IMR-90 (cell line): ENCODE results near the gene INPP5B. TPM values are rescaled to one million over a fixed set of nuclear protein-coding genes. Genes with fewer than 3 reads are reported as not detected.

Experiments
- ATAC-seq: fragments of 200-7000 bp; cut with Tn5 transposase; 2 replicates; pipeline ENCODE4 v1.9.1; 2020; ENCODE audit warnings: low read depth, mild to moderate bottlenecking, moderate library complexity
- BruUV-seq: library from RNA; stranded (reverse); fragments of 400-500 nt; replicated peaks from 2 replicates; lab custom pipeline; 2021; lab: Mats Ljungman, UMichigan
- CTCF ChIA-PET: fragments of 300-600 bp; formaldehyde crosslinking; extraction: SDS; loops from one replicate; lab custom pipeline; 2021; ENCODE audit warnings: antibody characterized with exemption; lab: Yijun Ruan, JAX
- POLR2A ChIA-PET: fragments of 300-600 bp; sonication (Branson Sonifier 250); formaldehyde crosslinking; loops from one replicate; lab custom pipeline; 2022; ENCODE audit warnings: antibody characterized with exemption; ENCODE audit not compliant: unreplicated experiment; lab: Charles Lee
- DNase-seq: peaks from one replicate; pipeline ENCODE4 v3.0.0; 2013
- H2AFZ ChIP-seq: replicated peaks from 2 replicates; pipeline ENCODE3; 2013; ENCODE audit warnings: low read length, mild to moderate bottlenecking; ENCODE audit not compliant: poor library complexity
- H2AK5ac ChIP-seq: 2 replicates; pipeline ENCODE4 v1.6.1; 2013; ENCODE audit warnings: low read depth, low read length, inconsistent platforms
- H2AK9ac ChIP-seq: replicated peaks from 2 replicates; pipeline ENCODE3; 2013; ENCODE audit warnings: mild to moderate bottlenecking, low read depth, low read length, moderate library complexity; ENCODE audit not compliant: poor library complexity
- H2BK120ac ChIP-seq: 2 replicates; pipeline ENCODE4 v1.6.1; 2013; ENCODE audit warnings: low read depth, low read length, inconsistent platforms
- H2BK15ac ChIP-seq: 3 replicates; pipeline ENCODE4 v1.6.1; 2013; ENCODE audit warnings: low read depth, low read length, inconsistent platforms
- H2BK20ac ChIP-seq: 2 replicates; pipeline ENCODE4 v1.6.1; 2013; ENCODE audit warnings: low read depth, mild to moderate bottlenecking, inconsistent platforms, low read length, moderate library complexity
- H2BK5ac ChIP-seq: 2 replicates; pipeline ENCODE4 v1.6.1; 2013; ENCODE audit warnings: mild to moderate bottlenecking, low read depth, low read length, inconsistent platforms; ENCODE audit not compliant: poor library complexity, severe bottlenecking
- H3K14ac ChIP-seq: replicated peaks from 2 replicates; pipeline ENCODE4 v1.6.1; 2013; ENCODE audit warnings: low read depth, low read length, inconsistent platforms
- H3K18ac ChIP-seq: 2 replicates; pipeline ENCODE4 v1.6.1; 2013; ENCODE audit warnings: low read depth, low read length, control low read depth
- H3K23ac ChIP-seq: 2 replicates; pipeline ENCODE4 v1.6.1; 2013; ENCODE audit warnings: low read depth, low read length, inconsistent platforms
- H3K27ac ChIP-seq: 2 replicates; pipeline ENCODE4 v1.5.1; 2013; ENCODE audit warnings: mild to moderate bottlenecking, control low read depth, low read length; ENCODE audit not compliant: insufficient read depth
- H3K27me3 ChIP-seq: 2 replicates; pipeline ENCODE4 v1.6.1; 2013; ENCODE audit warnings: low read length; ENCODE audit not compliant: control insufficient read depth, insufficient read depth
- H3K36me3 ChIP-seq: 2 replicates; pipeline ENCODE4 v1.6.1; 2013; ENCODE audit warnings: low read length, mixed read lengths; ENCODE audit not compliant: control insufficient read depth, insufficient read depth
- H3K4ac ChIP-seq: 2 replicates; pipeline ENCODE4 v1.6.1; 2013; ENCODE audit warnings: low read depth, low read length, inconsistent platforms
- H3K4me1 ChIP-seq: 2 replicates; pipeline ENCODE4 v1.6.1; 2013; ENCODE audit warnings: low read length, mixed read lengths; ENCODE audit not compliant: control insufficient read depth, insufficient read depth
- H3K4me2 ChIP-seq: 2 replicates; pipeline ENCODE4 v1.6.1; 2013; ENCODE audit warnings: low read depth, mild to moderate bottlenecking, control low read depth, low read length, moderate library complexity
- H3K4me3 ChIP-seq: 2 replicates; pipeline ENCODE4 v1.5.1; 2013; ENCODE audit warnings: low read depth, mild to moderate bottlenecking, control low read depth, low read length, moderate library complexity; ENCODE audit not compliant: insufficient read depth
- H3K56ac ChIP-seq: 2 replicates; pipeline ENCODE4 v1.6.1; 2013; ENCODE audit warnings: low read length, inconsistent platforms; ENCODE audit not compliant: insufficient read depth; ENCODE audit errors: extremely low read depth
- H3K79me1 ChIP-seq, 2 experiments: 2 replicates each; pipeline ENCODE4 v1.6.1; 2013; ENCODE audit warnings: low read length in 2 of 2, inconsistent platforms in 1 of 2, low read depth in 1 of 2
- H3K9ac ChIP-seq: 2 replicates; pipeline ENCODE4 v1.6.1; 2013; ENCODE audit warnings: low read depth, low read length, control low read depth
- H3K9me1 ChIP-seq: 2 replicates; pipeline ENCODE4 v1.6.1; 2013; ENCODE audit warnings: low read length, inconsistent platforms; ENCODE audit not compliant: insufficient read depth
- H3K9me3 ChIP-seq: 2 replicates; pipeline ENCODE4 v1.6.1; 2013; ENCODE audit warnings: low read length; ENCODE audit not compliant: control insufficient read depth, insufficient read depth
- H4K20me1 ChIP-seq: 2 replicates; pipeline ENCODE4 v1.6.1; 2013; ENCODE audit warnings: low read length, inconsistent platforms; ENCODE audit not compliant: insufficient read depth
- H4K5ac ChIP-seq: 2 replicates; pipeline ENCODE4 v1.6.1; 2013; ENCODE audit warnings: mild to moderate bottlenecking, low read depth, low read length, control low read depth
- H4K8ac ChIP-seq, 2 experiments: 2 replicates each; pipeline ENCODE4 v1.6.1; 2013; ENCODE audit warnings: low read depth in 2 of 2, low read length in 2 of 2, control low read depth in 1 of 2, inconsistent platforms in 1 of 2
- H4K91ac ChIP-seq: 2 replicates; pipeline ENCODE4 v1.6.1; 2013; ENCODE audit warnings: low read depth, low read length, inconsistent platforms; ENCODE audit not compliant: insufficient read depth
- BHLHE40 ChIP-seq: fragments of 150-350 bp; IDR thresholded peaks from 2 replicates; pipeline ENCODE4 v1.6.1; 2016; ENCODE audit warnings: mild to moderate bottlenecking, low read depth, low read length
- CEBPB ChIP-seq: IDR thresholded peaks from 2 replicates; pipeline ENCODE4 v1.6.1; 2012; ENCODE audit warnings: low read depth, low read length, improper control_type of control experiment
- CHD1 ChIP-seq: IDR thresholded peaks from 2 replicates; pipeline ENCODE4 v1.6.1; 2012; ENCODE audit warnings: low read depth, low read length, improper control_type of control experiment
- ELK1 ChIP-seq: fragments of 150-350 bp; IDR thresholded peaks from 2 replicates; pipeline ENCODE4 v1.6.1; 2016; ENCODE audit warnings: low read depth, mild to moderate bottlenecking, low read length, moderate library complexity, borderline replicate concordance
- FOS ChIP-seq: fragments of 150-350 bp; IDR thresholded peaks from 2 replicates; pipeline ENCODE4 v1.6.1; 2016; ENCODE audit warnings: low read depth, low read length
- MAFK ChIP-seq: IDR thresholded peaks from 2 replicates; pipeline ENCODE4 v1.6.1; 2012; ENCODE audit warnings: low read depth, low read length, improper control_type of control experiment
- MAZ ChIP-seq: IDR thresholded peaks from 2 replicates; pipeline ENCODE4 v1.6.1; 2012; ENCODE audit warnings: low read depth, mild to moderate bottlenecking, low read length, improper control_type of control experiment, moderate library complexity, borderline replicate concordance
- MXI1 ChIP-seq: IDR thresholded peaks from 2 replicates; pipeline ENCODE4 v1.6.1; 2012; ENCODE audit warnings: low read depth, mild to moderate bottlenecking, low read length, moderate library complexity, borderline replicate concordance
- NFE2L2 ChIP-seq: fragments of 150-350 bp; IDR thresholded peaks from 2 replicates; pipeline ENCODE4 v1.6.1; 2016; ENCODE audit warnings: low read depth, mild to moderate bottlenecking, low read length
- POLR2A ChIP-seq: IDR thresholded peaks from 2 replicates; pipeline ENCODE4 v1.6.1; 2012; ENCODE audit warnings: mild to moderate bottlenecking, low read depth, low read length
- RAD21 ChIP-seq: IDR thresholded peaks from 2 replicates; pipeline ENCODE4 v1.6.1; 2012; ENCODE audit warnings: low read length, improper control_type of control experiment
- RCOR1 ChIP-seq: IDR thresholded peaks from 2 replicates; pipeline ENCODE4 v1.6.1; 2012; ENCODE audit warnings: mild to moderate bottlenecking, low read length, improper control_type of control experiment; ENCODE audit not compliant: insufficient replicate concordance
- RFX5 ChIP-seq: IDR thresholded peaks from 2 replicates; pipeline ENCODE4 v1.8.0; 2012; ENCODE audit warnings: low read depth, mild to moderate bottlenecking, low read length, moderate library complexity
- SMC3 ChIP-seq: fragments of 150-350 bp; IDR thresholded peaks from 2 replicates; pipeline ENCODE4 v1.6.1; 2016; ENCODE audit warnings: low read depth, mild to moderate bottlenecking, antibody characterized with exemption, low read length, moderate library complexity
- WGBS, 2 experiments: methylation state at CpG; one replicate each; pipeline versions ENCODE4 v1.1.5 to v1.1.7; 2013; ENCODE audit warnings: missing lambda C conversion rate in 2 of 2; ENCODE audit not compliant: insufficient read length in 1 of 2; ENCODE audit errors: extremely low coverage in 2 of 2; 5-methylcytosine and 5-hydroxymethylcytosine counted together
- dilution Hi-C: fragments of 300-500 bp; cut with HindIII; formaldehyde crosslinking; loops from one replicate; pipeline ENCODE4 v1.14.3; 2018; ENCODE audit warnings: low sequenced_read_pairs; ENCODE audit not compliant: unreplicated experiment
- in situ Hi-C: fragments of 300-500 bp; cut with MboI; formaldehyde crosslinking; loops from 3 replicates; pipeline ENCODE4 v1.14.3; 2019; ENCODE audit warnings: low sequenced_read_pairs, inconsistent platforms, mixed read lengths
- intact Hi-C: fragments of 100-400 bp; cut with micrococcal nuclease; formaldehyde crosslinking; loops from 2 replicates; pipeline ENCODE4 v1.10.0; 2022
- polyA plus RNA-seq, 3 experiments: library from polyadenylated mRNA; depleted of rRNA; stranded (reverse); fragments of >200 nt; gene quantifications; 2 replicates each; pipeline ENCODE4 v1.2.3, GENCODE V29; 2012; ENCODE audit warnings: low replicate concordance in 1 of 3
- total RNA-seq: library from RNA; depleted of rRNA; stranded (reverse); fragments of >200 nt; gene quantifications from 2 replicates; pipeline ENCODE4 v1.2.3, GENCODE V29; 2012
- TF ChIP-seq, protein P1 (sequence below): conservative IDR thresholded peaks from 2 replicates; pipeline ENCODE4 v1.5.1; 2012; ENCODE audit warnings: mild to moderate bottlenecking, low read depth, low read length, improper control_type of control experiment
- TF ChIP-seq, protein P2 (sequence below): fragments of 150-350 bp; IDR thresholded peaks from 2 replicates; pipeline ENCODE4 v1.6.1; 2017; ENCODE audit warnings: mild to moderate bottlenecking, antibody characterized with exemption, low read length, low read depth

The INPP5B gene
- total and polyA plus RNA-seq, 2 of the 4 experiments (the other 2 are of a cell fraction), result 9.4 to 20.4 TPM

DNA sequence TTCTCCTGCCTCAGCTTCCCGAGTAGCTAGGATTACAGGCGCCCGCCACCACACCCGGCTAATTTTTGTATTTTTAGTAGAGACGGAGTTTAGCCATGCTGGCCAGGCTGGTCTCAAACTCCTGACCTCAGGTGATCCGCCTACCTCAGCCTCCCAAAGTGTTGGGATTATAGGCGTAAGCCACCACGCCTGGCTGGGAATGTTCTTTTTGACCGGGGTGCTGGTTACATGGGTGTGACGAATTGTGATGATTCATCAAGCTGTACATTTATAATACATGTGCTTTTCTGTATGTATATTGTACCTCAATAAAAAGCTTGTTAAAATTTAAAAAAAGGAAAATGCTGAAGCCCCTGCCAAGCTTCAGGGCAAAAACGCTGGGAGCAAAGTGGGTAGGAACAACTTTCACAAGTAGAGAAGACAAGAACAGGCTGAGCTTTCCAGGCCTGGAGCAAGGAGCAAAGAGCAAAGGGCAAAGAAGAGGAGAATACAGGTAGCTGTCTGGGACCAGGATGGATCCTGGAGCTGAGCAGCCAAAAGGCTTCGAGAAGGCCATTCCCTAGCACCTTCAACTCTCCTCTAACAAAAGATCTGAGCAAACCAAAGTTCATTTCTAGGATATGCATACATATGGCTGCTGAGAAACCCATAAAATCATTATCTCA, 118.3 kb downstream of the INPP5B start:
- Histone ChIP-seq H4K20me1 (no peaks in the 10 kb centered on the region), H2AFZ (no peak overlapping the region), H3K4me3 (no peak overlapping the region), H3K23ac (no peak overlapping the region), H3K18ac (no peak overlapping the region), H4K91ac (no peak overlapping the region), H3K9ac (no peak overlapping the region), H3K36me3 (peaks cover 29% of the 10 kb centered on the region), H3K4me2 (no peak overlapping the region), H2BK20ac (no peak overlapping the region), H4K8ac (no peak overlapping the region), H2BK120ac (no peak overlapping the region), H3K14ac (no peak overlapping the region), H3K4me1 (peaks cover 7% of the 10 kb centered on the region; the same call in 1 of the 2 replicates), H2AK5ac (no peak overlapping the region), H3K56ac (no peak overlapping the region), H3K4ac (no peak overlapping the region), H3K9me3 (no peaks in the 10 kb centered on the region), H3K27ac (no peak overlapping the region), H4K5ac (no peak overlapping the region), H2BK5ac (no peak overlapping the region), H2BK15ac (no peak overlapping the region), H3K9me1 (peaks cover 6% of the 10 kb centered on the region; the same call in 1 of the 2 replicates), H3K27me3 (no peaks in the 10 kb centered on the region), H3K79me1 (peaks cover 4 to 11% of the 10 kb centered on the region in 2 experiments; a peak in 3 of 4 replicates), H2AK9ac (no peak overlapping the region)
- in situ Hi-C loops (no loop called here), intact Hi-C loops (no loop called here), dilution Hi-C loops (no loop called here)
- no TSS peak for BruUV-seq
- CTCF ChIA-PET, result interaction anchor here (0.8 kb wide), 1 partner anchor 22 kb away, joined by 3 read pairs; no protein-coding TSS in a partner anchor
- POLR2A ChIA-PET, result no interaction called here
- TF ChIP-seq CEBPB (no peak), RCOR1 (no peak), ELK1 (no peak), MAFK (no peak), SMC3 (no peak), RAD21 (no peak), CHD1 (no peak), MAZ (no peak), FOS (no peak), MXI1 (no peak), NFE2L2 (no peak), RFX5 (no peak), POLR2A (no peak), BHLHE40 (no peak)
- TF ChIP-seq, protein P1, sequence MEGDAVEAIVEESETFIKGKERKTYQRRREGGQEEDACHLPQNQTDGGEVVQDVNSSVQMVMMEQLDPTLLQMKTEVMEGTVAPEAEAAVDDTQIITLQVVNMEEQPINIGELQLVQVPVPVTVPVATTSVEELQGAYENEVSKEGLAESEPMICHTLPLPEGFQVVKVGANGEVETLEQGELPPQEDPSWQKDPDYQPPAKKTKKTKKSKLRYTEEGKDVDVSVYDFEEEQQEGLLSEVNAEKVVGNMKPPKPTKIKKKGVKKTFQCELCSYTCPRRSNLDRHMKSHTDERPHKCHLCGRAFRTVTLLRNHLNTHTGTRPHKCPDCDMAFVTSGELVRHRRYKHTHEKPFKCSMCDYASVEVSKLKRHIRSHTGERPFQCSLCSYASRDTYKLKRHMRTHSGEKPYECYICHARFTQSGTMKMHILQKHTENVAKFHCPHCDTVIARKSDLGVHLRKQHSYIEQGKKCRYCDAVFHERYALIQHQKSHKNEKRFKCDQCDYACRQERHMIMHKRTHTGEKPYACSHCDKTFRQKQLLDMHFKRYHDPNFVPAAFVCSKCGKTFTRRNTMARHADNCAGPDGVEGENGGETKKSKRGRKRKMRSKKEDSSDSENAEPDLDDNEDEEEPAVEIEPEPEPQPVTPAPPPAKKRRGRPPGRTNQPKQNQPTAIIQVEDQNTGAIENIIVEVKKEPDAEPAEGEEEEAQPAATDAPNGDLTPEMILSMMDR, result no peak
- TF ChIP-seq, protein P2, sequence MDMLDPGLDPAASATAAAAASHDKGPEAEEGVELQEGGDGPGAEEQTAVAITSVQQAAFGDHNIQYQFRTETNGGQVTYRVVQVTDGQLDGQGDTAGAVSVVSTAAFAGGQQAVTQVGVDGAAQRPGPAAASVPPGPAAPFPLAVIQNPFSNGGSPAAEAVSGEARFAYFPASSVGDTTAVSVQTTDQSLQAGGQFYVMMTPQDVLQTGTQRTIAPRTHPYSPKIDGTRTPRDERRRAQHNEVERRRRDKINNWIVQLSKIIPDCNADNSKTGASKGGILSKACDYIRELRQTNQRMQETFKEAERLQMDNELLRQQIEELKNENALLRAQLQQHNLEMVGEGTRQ, result no peak
- DNase-seq, result no peak
- ATAC-seq, result no peak
- WGBS, 2 experiments, result no CpG with 5 or more reads among the region's 12 CpGs
